A673 (cell line): ENCODE results near the gene LAMA3.

ENCODE experiments used
- CTCF ChIP-seq: fragments of 300-800, 200-600 bp; sonication (generic); conservative IDR thresholded peaks from 2 replicates; pipeline ENCODE4 v1.5.1; 2017; ENCODE audit warnings: low read depth, mild to moderate bottlenecking, antibody characterized with exemption, low read length, moderate library complexity, mixed read lengths
- EZH2 ChIP-seq: fragments of 200-600 bp; sonication (generic); IDR thresholded peaks from 2 replicates; pipeline ENCODE4 v1.6.1; 2017; ENCODE audit warnings: borderline replicate concordance, low read depth, mild to moderate bottlenecking, mixed read lengths, antibody characterized with exemption, low read length; ENCODE audit not compliant: poor library complexity, severe bottlenecking

- TF ChIP-seq EZH2: no peak
- TF ChIP-seq CTCF: no peak
These were observed 23.2 kb downstream of the LAMA3 start for GRCh38 chr18:23712445-23712844.
